ENCODE data around the gene CYTL1.

GRCh38 chr4:4989083-4989622, 30.1 kb downstream of the CYTL1 start:
- TF ChIP-seq CTCF (conservative IDR thresholded peaks at IDR 0.05) (no peak), EZH2 (IDR thresholded peaks at IDR 0.05; ENCODE audit: low read depth) (no peak)

Data from PC-9 (cell line).